Measurements from ENCODE around the gene DTNBP1.

DNA sequence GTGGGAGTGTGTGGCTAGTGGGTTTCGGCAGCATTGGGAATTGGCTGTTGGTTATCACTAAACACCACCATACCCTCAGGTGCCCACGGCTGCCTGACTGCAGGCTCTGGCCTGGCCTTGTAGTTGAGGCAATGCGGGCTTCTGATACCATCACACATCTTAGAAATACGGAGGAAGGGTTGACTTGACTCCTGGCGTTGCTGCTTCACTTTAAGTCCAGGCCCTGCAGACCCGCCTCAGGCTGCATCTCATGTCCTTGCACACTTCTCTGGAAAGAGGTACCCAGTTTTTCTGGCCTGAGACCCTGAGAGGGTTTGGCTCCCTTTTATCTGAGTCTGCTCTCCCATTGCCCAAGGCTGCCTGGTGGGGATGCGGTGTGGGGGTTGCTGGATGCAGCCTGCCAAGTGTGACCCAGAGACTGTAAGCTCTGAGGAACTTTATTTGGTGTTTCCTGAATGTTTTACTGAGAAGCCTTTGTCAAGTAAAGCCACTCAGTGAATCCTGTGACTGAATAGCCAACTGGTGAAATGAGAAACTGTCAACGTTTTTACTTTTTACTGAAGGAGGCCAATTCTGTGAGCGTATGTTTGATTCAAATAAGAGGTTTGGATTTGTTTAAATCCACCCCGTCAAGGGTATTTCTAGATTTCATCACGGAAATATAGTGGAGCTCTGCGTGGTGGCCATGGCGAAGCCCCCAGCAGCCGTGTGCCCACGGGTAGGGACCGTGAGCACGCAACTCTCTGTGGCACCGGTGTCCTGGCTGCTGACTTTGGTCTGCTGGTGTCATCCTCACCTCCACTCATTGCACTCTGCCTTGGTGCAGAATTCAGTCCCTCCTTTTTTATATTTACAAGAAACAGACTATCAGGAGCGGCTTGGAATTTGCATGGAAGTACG, 160.1 kb downstream of the DTNBP1 start:
- no peak for TF ChIP-seq POLR2A (IDR thresholded peaks at IDR 0.05)
- no peak for TF ChIP-seq CTCF (IDR thresholded peaks at IDR 0.05)

Measured in prostate gland (tissue), 2 donors.